K562 (cell line): ENCODE results near the gene BIRC6. TPM values are rescaled to one million over a fixed set of nuclear protein-coding genes. Genes with fewer than 3 reads are reported as not detected.

Experiments
- COPS2 ChIP-seq: fragments of 450-650 bp; conservative IDR thresholded peaks from 2 replicates; pipeline ENCODE4 v1.6.1; 2016; ENCODE audit warnings: mild to moderate bottlenecking, moderate library complexity
- CSDE1 ChIP-seq, 2 experiments: fragments of 450-650 bp; IDR thresholded peaks; 2 replicates each; pipeline ENCODE4 v1.6.1; 2016; ENCODE audit warnings: mild to moderate bottlenecking in 1 of 2
- DIDO1 ChIP-seq: fragments of 450-650 bp; IDR thresholded peaks from 2 replicates; pipeline ENCODE4 v1.6.1; 2016; ENCODE audit warnings: low read depth, missing biosample characterization, missing genetic modification characterization
- FOXA3 ChIP-seq, 2 experiments: fragments of 450-650 bp in 1 of 2; sonication (generic) in 1 of 2; formaldehyde crosslinking; IDR thresholded peaks in 1 of 2; conservative IDR thresholded peaks in 1 of 2; 2 replicates each; pipeline versions ENCODE4 v1.4.0 to v1.8.0; 2020 to 2022; ENCODE audit warnings: mild to moderate bottlenecking in 2 of 2, missing genetic modification reagents in 1 of 2
- KLF6 ChIP-seq: fragments of 250-450 bp; sonication (Bioruptor Pico); IDR thresholded peaks from 2 replicates; pipeline ENCODE4 v1.4.0; 2020; ENCODE audit warnings: mild to moderate bottlenecking, moderate library complexity, borderline replicate concordance
- L3MBTL2 ChIP-seq: fragments of 450-650 bp; IDR thresholded peaks from 2 replicates; pipeline ENCODE4 v1.6.1; 2016; ENCODE audit warnings: mild to moderate bottlenecking, moderate library complexity
- MAFG ChIP-seq: fragments of 450-650 bp; conservative IDR thresholded peaks from 2 replicates; pipeline ENCODE4 v1.6.1; 2016; ENCODE audit warnings: missing genetic modification characterization, missing compliant biosample characterization
- NBN ChIP-seq: fragments of 450-650 bp; IDR thresholded peaks from 2 replicates; pipeline ENCODE4 v1.6.1; 2016; ENCODE audit warnings: low read depth, mild to moderate bottlenecking
- NRF1 ChIP-seq, 2 experiments: fragments of 450-650 bp; IDR thresholded peaks in 1 of 2; conservative IDR thresholded peaks in 1 of 2; 2 replicates each; pipeline ENCODE4 v1.6.1; 2014; ENCODE audit warnings: mild to moderate bottlenecking in 2 of 2
- PCBP1 ChIP-seq: fragments of 200-400 bp; formaldehyde crosslinking; IDR thresholded peaks from 2 replicates; pipeline ENCODE4 v1.6.1; 2018; ENCODE audit warnings: mild to moderate bottlenecking, low read depth, low read length; ENCODE audit not compliant: poor library complexity, severe bottlenecking
- POLR2AphosphoS5 ChIP-seq: IDR thresholded peaks from 2 replicates; pipeline ENCODE4 v1.6.1; 2011; ENCODE audit warnings: mild to moderate bottlenecking, low read depth, low read length, moderate library complexity; ENCODE audit not compliant: control insufficient read depth, insufficient read depth
- RHOXF2B ChIP-seq: fragments of 250-450 bp; sonication (Bioruptor Pico); conservative IDR thresholded peaks from 2 replicates; pipeline ENCODE4 v1.5.1; 2021
- TCF7 ChIP-seq: sonication (generic); IDR thresholded peaks from 2 replicates; pipeline ENCODE4 v1.6.1; 2016; ENCODE audit warnings: antibody characterized with exemption, borderline replicate concordance
- U2AF2 ChIP-seq: fragments of 200-400 bp; formaldehyde crosslinking; optimal IDR thresholded peaks from 2 replicates; pipeline ENCODE3; 2017; ENCODE audit warnings: low read depth, mild to moderate bottlenecking, low read length
- ZNF24 ChIP-seq: fragments of 450-650 bp; IDR thresholded peaks from 2 replicates; pipeline ENCODE4 v1.6.1; 2016
- ZNF589 ChIP-seq: fragments of 200-800 bp; sonication (Bioruptor generic); IDR thresholded peaks from 2 replicates; pipeline ENCODE4 v1.6.1; 2016; ENCODE audit warnings: low read depth, missing genetic modification characterization, missing compliant biosample characterization
- polyA plus RNA-seq, 8 experiments: library from polyadenylated mRNA; depleted of rRNA in 4 of 8; stranded (reverse) in 5 of 8; unstranded in 3 of 8; fragments of >200 nt; fragmentation: Nextera tagmentation in 2 of 8; fragmentation: Illumina TruSeq in 1 of 8; extraction: Ambion mirVana in 2 of 8; extraction: Trizol in 1 of 8; gene quantifications; 2 replicates each; pipeline versions ENCODE4 v1.2.1 to v1.2.3, GENCODE V29; 2011 to 2014; ENCODE audit warnings: inconsistent platforms in 1 of 8, missing spikeins in 1 of 8
- total RNA-seq, 7 experiments: library from RNA; depleted of rRNA in 6 of 7; stranded (reverse); fragments of >200 nt in 6 of 7; fragmentation: Illumina TruSeq in 2 of 7; extraction: Trizol in 2 of 7; gene quantifications; 2 replicates each; pipeline versions ENCODE4 v1.2.1 to v1.2.3, GENCODE V29; 2011 to 2021; ENCODE audit warnings: low replicate concordance in 1 of 7
- TF ChIP-seq, protein P1 (sequence below): fragments of 250-450 bp; sonication (Bioruptor Pico); IDR thresholded peaks from 2 replicates; pipeline ENCODE4 v1.4.0; 2020; ENCODE audit warnings: mild to moderate bottlenecking, moderate library complexity
- TF ChIP-seq, protein P2 (sequence below): fragments of 250-450 bp; sonication (Bioruptor Pico); IDR thresholded peaks from 2 replicates; pipeline ENCODE4 v1.4.0; 2020; ENCODE audit warnings: mild to moderate bottlenecking
- TF ChIP-seq, protein P3 (sequence below): fragments of 450-650 bp; conservative IDR thresholded peaks from 2 replicates; pipeline ENCODE4 v1.6.1; 2016; ENCODE audit warnings: missing genetic modification characterization, low read depth, mild to moderate bottlenecking, missing compliant biosample characterization, moderate library complexity
- TF ChIP-seq, protein P4 (sequence below): sonication (generic); formaldehyde crosslinking; IDR thresholded peaks from 2 replicates; pipeline ENCODE4 v1.8.1; 2023; ENCODE audit warnings: mild to moderate bottlenecking, missing genetic modification reagents, moderate library complexity

Gene BIRC6
- total and polyA plus RNA-seq, 9 of the 15 experiments (the other 6 are each of a cell fraction or from before 2014, with no cell fraction given), result 18.8 to 110 (median 49.8) TPM

DNA sequence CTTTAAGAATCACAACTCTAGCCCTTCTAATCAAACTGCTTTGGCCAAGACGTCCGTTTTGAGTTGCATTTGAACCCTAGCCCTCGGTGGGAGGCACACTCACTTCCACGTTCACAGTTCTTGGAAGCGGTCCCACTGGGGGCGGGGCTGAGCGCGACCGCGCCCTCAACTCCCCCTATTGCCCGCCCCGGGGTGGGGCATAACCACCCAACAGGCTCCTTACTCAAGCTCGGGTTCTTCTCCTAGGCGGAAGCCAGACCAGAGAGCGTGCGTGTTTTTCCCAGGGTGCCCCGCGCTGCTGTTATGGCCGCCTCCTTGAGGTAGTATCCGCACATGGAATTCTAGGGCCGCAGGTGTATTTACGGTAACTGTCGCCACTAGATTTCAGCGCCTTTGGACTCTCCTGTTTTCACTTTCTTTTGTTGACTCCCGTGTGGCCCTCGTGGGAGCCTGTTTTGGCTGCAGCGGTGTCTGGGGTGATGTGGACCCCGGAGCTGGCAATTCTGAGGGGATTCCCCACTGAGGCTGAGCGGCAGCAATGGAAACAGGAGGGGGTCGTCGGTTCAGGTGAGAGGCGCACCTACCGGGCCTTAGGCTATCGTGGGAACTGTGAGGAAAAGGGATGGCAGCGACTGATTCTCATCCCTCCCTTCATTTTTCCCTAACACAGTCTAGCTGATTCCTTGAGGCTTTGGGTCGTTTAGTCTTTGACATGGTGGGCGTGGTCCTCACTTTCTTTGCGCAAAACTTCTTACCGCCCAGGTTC lies 271.2 kb downstream of the BIRC6 start, which contains the start of gene TTC27 (continued):
- TF ChIP-seq, protein P1, sequence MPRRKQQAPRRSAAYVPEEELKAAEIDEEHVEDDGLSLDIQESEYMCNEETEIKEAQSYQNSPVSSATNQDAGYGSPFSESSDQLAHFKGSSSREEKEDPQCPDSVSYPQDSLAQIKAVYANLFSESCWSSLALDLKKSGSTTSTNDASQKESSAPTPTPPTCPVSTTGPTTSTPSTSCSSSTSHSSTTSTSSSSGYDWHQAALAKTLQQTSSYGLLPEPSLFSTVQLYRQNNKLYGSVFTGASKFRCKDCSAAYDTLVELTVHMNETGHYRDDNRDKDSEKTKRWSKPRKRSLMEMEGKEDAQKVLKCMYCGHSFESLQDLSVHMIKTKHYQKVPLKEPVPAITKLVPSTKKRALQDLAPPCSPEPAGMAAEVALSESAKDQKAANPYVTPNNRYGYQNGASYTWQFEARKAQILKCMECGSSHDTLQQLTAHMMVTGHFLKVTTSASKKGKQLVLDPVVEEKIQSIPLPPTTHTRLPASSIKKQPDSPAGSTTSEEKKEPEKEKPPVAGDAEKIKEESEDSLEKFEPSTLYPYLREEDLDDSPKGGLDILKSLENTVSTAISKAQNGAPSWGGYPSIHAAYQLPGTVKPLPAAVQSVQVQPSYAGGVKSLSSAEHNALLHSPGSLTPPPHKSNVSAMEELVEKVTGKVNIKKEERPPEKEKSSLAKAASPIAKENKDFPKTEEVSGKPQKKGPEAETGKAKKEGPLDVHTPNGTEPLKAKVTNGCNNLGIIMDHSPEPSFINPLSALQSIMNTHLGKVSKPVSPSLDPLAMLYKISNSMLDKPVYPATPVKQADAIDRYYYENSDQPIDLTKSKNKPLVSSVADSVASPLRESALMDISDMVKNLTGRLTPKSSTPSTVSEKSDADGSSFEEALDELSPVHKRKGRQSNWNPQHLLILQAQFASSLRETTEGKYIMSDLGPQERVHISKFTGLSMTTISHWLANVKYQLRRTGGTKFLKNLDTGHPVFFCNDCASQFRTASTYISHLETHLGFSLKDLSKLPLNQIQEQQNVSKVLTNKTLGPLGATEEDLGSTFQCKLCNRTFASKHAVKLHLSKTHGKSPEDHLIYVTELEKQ (CRISPR knock-in tag), result no peak
- TF ChIP-seq, protein P2, sequence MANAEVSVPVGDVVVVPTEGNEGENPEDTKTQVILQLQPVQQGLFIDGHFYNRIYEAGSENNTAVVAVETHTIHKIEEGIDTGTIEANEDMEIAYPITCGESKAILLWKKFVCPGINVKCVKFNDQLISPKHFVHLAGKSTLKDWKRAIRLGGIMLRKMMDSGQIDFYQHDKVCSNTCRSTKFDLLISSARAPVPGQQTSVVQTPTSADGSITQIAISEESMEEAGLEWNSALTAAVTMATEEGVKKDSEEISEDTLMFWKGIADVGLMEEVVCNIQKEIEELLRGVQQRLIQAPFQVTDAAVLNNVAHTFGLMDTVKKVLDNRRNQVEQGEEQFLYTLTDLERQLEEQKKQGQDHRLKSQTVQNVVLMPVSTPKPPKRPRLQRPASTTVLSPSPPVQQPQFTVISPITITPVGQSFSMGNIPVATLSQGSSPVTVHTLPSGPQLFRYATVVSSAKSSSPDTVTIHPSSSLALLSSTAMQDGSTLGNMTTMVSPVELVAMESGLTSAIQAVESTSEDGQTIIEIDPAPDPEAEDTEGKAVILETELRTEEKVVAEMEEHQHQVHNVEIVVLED (CRISPR knock-in tag), result no peak
- TF ChIP-seq ZNF24 (no peak), FOXA3 (CRISPR knock-in tag; conservative IDR thresholded peaks at IDR 0.05 in 1 of 2, IDR thresholded peaks at IDR 0.05 in 1 of 2) (no peak), NRF1 (conservative IDR thresholded peaks at IDR 0.05 in 1 of 2, IDR thresholded peaks at IDR 0.05 in 1 of 2) (peak; percentile 66 to 69), DIDO1 (tag) (no peak), RHOXF2B (CRISPR knock-in tag) (no peak), MAFG (tag) (no peak), TCF7 (no peak), ZNF589 (CRISPR knock-in tag) (no peak), COPS2 (no peak), CSDE1 (IDR thresholded peaks at IDR 0.05) (no peak), POLR2AphosphoS5 (peak; percentile 66), L3MBTL2 (peak; percentile 68), PCBP1 (no peak), NBN (peak; percentile 62), U2AF2 (no peak), KLF6 (CRISPR knock-in tag) (no peak)
- TF ChIP-seq, protein P3, sequence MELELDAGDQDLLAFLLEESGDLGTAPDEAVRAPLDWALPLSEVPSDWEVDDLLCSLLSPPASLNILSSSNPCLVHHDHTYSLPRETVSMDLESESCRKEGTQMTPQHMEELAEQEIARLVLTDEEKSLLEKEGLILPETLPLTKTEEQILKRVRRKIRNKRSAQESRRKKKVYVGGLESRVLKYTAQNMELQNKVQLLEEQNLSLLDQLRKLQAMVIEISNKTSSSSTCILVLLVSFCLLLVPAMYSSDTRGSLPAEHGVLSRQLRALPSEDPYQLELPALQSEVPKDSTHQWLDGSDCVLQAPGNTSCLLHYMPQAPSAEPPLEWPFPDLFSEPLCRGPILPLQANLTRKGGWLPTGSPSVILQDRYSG (tag), result no peak; the same call in 1 of the 2 replicates
- TF ChIP-seq, protein P4, sequence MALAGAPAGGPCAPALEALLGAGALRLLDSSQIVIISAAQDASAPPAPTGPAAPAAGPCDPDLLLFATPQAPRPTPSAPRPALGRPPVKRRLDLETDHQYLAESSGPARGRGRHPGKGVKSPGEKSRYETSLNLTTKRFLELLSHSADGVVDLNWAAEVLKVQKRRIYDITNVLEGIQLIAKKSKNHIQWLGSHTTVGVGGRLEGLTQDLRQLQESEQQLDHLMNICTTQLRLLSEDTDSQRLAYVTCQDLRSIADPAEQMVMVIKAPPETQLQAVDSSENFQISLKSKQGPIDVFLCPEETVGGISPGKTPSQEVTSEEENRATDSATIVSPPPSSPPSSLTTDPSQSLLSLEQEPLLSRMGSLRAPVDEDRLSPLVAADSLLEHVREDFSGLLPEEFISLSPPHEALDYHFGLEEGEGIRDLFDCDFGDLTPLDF (CRISPR knock-in tag), result no peak; the same call in 1 of the 2 replicates
